Fibroblast of skin of left biceps (primary cell): Measurements from ENCODE around the gene ERCC6.

Source experiments
- DNase-seq, 2 experiments: peaks; one replicate each; pipeline ENCODE4 v3.0.0-alpha.2; 2013; ENCODE audit warnings: low read depth in 2 of 2

The ERCC6 gene

DNA sequence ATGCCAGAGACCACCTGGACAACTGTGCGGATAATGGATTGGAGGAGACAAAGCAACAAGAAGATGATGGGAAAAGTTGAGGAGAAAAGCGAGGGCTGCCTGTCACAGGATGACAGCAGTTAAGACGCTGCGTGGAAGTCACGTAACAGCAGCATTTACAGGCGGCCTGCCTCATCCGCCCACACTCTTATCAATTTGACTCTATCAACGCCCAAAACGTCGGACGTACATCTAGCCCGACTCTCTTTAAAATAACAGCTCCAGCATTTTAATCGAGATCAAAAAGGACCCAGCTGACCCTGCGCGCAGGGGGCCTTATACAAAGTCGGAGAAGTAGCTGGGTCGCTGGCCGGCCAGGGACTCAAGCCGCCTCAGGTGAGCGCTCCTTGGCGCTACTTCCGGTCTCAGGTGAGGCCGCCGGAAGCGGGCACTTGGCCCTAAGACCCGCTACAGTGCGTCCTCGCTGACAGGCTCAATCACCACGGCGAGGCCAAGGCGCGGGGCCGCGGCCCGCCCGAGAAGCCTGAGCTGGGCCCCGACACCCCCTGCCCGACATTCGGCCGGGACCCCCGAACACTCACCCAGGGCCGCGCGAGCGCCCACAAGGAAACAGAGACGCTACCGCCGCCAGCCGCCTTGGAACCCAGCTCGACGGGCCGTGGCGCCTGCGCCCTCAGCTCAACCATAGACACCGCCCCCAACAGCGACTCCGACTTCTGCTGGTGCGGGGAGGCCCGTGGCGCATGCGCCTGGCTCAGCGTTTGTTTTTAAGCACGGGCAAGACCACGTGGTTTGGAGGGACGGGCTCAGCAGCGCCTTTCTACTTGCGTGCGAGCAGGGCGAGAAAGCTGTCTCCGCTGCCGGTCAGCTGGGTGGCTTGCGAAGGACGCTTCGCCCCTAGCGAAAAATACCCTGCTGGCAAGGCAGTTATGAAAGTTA lies at the start of gene ERCC6:
TSS of gene ERCC6 (minus strand) at position 741 of the 939 bp plus-strand sequence.
- peak; percentile 90 for DNase-seq

DNA sequence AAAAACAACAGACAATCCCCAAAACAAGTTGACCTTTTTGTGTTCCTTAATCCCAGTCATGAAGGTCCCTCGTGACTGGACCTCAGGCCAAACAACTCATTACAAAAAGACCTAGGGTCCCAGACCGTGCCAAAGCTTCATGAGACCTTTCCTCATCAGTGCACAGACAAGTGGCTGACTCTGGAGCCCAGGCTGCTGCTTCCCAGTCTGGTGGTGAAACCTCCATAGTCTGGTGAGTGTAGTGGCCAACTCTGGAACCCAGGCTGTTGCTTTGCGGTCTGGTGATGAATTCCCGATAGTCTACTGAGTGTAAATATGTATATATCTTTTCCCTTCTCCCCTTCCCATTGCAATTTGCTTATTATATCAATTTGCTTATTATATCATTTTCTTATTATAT lies 49.1 kb upstream of the ERCC6 start:
- DNase-seq: no peak

DNA sequence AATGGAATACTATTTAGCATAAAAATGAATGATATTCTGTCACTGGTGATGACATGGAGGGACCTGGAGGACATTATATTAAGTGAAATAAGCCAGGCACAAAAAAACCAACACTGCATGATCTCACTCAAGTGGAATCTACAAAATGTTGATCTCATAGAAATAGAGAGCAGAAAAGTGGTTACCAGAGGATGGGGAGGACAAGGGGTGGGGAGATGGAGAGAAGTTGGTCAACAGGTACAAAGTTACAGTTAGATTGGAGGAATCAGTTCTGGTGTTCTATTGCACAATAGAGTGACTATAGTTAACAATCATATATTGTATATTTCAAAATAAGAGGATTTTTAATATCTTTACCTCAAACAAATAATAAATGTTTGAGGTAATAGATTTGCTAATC lies 46.5 kb upstream of the ERCC6 start:
- no peak for DNase-seq

DNA sequence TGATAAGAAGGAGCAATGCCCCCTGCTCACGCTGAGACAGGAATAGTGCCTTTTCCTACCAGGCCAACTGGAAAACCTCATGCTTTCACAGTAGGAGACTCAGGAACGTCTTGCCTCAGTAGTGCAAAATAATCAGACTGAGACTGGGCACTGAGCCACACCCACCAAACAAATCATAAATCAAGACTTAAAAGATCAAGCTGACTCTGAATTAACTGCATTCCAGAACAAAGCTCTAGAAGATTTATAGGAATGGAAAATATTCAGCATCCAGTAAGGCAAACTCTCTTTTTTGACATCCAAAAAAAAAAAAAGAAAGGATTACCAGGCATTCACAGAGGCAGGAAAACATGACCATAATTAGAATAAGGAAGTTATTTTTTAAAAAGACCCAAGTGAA lies 40.7 kb upstream of the ERCC6 start:
- DNase-seq: peak in 1 of 2 experiments; percentile 3

DNA sequence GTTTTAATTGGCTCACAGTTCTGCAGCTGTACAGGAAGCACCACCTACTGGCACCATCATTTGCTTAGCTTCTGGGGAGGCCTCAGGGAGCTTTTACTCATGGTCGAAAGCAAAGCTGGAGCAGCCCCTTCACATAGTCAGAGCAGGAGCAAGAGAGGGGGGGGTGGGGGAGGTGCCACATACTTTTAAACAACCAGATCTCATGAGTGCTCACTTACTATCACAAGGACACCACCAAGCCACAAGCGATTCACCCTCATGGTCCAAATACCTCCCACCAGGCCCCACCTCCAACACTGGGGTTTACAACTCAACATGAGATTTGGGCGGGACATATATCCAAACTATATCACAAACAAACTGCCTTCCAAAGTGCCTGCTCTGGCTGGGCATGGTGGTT lies 39.5 kb upstream of the ERCC6 start:
- no peak for DNase-seq

GRCh38 chr10:49577182-49577925 lies 38.4 kb upstream of the ERCC6 start:
- no peak for DNase-seq

DNA sequence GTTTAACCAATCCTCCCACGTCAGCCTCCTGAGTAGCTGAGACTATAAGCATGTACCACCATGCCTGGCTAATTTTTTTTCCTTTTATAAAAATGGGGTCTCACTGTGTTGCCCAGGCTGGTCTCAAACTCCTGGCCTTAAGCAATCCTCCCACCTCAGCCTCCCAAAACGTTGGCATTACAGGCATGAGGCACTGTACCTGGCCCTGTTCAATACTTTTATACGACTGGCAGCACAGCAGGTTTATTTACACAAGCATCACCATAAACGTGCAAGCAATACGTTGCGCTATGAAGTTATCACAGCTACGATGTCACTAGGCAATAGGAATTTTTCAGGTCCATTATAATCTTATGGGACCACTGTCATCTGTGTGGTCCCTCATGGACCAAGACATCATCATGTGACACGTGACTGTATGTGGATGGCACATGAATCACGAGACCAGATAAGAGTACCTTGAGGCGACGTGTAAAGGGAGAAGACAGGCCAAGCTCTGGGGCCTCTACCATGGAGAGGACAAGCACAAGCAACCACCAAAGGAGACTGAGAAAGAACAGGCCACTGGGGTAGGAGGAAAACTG lies 36.7 kb upstream of the ERCC6 start:
- DNase-seq: no peak

DNA sequence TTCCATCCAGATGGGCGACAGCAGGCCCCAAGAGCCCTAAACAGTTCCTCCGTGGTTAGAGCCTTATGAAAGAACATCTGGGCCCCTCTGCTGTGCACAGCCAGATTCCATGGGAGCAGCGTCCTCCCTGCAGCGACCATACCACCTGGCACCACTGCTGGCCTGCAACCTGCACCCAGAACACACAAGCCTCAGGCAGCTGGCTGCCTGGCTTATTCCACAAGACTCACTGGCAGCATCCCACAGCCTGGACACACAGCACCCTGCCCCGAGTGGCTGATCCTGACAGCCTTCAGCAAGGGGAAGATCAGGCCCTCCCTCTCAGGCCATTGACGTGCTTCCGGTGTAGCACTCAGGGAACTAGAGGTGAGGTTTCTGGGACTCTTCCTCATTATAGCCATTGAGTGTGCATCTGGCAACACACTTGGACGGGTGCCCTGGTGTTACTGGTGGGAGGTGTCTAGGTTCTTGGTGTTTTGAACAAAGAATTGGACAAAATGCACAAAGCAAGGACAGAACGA lies 33.7 kb upstream of the ERCC6 start:
- no peak for DNase-seq

DNA sequence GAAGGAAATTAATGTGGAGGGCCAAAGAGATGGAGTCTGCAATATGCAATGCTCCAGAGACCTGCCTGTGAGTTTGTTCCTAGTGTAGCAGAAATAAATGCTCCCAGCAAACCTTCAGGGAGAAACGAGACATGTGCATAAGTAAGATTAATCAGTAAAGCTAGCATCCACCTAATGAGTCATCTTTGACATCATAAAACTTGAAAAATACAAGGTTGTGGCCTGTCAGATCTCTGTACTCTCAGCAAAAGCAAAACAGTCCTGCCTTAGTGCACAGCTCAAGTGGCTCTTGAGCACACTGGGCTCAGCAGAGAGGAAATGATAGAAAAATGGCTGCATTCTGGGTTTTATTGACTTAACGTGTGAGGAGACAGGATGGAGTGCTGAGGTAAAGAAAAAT lies 32.5 kb upstream of the ERCC6 start:
- no peak for DNase-seq

DNA sequence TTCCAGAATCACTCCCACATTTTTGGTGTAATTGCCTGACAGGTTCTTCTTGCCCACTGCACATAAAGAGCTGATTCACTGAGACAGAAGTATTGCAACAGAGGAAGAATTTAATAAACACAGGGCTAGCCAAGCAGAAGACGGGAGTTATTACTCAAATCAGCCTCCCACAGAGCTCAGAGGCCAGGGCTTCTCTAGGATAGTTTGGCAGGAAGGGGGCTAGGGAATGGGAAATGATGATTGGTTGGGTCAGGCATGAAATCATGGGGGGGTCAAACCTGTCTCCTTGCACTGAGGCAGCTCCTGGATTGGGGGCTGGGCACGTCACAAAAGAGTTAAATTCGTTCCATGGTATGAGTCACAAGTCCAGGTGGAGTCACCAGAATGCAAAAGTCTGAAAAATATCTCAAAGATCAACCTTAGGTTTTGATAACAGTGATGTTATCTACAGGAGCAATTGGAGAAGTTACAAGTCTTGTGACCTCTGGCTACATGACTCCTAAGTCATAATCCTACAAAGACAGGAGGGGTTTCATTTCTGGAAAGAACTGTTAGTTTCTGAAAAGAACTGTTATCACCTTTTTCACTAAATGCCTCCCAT lies 30.2 kb upstream of the ERCC6 start:
- DNase-seq: no peak

GRCh38 chr10:49568235-49568634 lies 29.3 kb upstream of the ERCC6 start:
- no peak for DNase-seq

DNA sequence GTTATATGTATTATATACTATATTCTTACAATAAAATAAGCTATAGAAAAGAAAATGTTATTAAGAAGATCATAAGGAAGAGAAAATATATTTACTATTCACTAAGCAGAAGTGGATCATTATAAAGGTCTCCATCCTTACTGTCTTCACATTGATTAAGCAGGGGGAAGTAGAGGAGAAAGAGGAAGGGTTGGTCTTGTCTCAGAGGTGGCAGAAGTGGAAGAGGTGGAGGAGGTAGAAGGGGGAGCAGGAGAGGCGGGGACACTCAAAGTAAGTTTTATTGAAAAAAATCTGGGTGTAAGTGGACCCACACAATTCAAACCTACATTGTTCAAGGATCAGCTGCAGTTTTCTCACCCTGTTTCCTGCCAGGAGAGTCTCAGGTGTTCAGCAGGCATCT lies 28.9 kb upstream of the ERCC6 start:
- no peak for DNase-seq

GRCh38 chr10:49564461-49565009 lies 25.6 kb upstream of the ERCC6 start:
- DNase-seq: no peak

DNA sequence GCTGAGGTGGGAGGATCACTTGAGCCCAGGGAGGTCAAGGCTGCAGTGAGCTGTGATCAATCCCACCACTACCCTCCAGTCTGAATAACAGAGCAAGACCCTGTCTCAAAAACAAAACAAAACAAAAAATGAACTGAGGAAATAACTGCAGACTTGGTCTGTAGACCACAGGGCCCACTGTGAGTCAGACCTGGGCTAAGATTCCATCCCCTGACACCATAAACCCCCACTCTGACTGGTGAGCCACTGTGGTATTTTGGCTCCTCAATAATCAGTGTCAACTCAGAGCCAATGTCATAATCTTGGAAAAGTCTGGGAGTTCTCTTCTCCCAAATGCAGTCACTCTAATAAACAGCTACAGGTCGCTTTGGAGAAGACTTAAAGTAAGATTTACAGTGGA lies 24.0 kb upstream of the ERCC6 start:
- no peak for DNase-seq

- DNase-seq: no peak
Observed at GRCh38 chr10:49560526-49560925, 21.6 kb upstream of the ERCC6 start.

DNA sequence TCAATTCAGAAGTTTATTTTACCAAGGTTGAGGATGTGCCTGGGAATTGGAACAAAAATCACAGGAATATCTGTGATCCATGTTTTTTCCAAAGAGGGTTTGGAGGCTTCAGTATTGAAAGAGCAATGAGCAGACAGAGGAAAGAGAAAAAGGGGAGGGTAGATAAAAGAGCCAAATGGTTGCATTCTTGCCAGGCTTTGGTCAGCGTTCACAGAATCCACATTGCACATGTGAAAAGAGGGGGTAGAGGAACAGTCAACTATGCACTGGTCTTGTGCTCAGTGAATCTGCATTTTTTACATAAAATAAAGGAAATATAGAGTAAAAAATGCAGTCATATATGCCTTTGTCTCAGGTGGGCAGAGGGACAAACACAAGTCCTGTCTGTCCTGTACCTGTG lies 20.6 kb upstream of the ERCC6 start:
- no peak for DNase-seq

- no peak for DNase-seq
Observed at GRCh38 chr10:49558190-49558589, 19.3 kb upstream of the ERCC6 start.

DNA sequence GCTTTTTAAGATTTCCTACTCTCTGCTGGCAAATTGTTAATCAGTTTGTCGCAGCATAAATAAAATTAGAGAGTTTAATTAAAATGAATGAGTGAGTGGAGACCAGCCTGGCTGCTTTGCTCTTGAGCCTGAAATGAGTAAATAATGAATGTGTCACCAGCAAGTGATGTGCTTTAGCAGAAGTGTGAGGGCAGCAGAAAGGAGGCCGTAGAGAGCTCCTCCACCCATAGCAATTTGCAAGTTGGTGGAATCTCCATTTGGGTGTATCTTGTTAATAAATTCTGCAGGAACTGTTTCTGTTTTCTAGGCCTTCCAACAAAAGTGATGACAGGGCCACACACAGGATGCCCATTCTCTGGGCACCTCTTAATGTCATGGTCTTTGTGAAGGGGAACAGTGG lies 18.8 kb upstream of the ERCC6 start:
- DNase-seq: no peak

DNA sequence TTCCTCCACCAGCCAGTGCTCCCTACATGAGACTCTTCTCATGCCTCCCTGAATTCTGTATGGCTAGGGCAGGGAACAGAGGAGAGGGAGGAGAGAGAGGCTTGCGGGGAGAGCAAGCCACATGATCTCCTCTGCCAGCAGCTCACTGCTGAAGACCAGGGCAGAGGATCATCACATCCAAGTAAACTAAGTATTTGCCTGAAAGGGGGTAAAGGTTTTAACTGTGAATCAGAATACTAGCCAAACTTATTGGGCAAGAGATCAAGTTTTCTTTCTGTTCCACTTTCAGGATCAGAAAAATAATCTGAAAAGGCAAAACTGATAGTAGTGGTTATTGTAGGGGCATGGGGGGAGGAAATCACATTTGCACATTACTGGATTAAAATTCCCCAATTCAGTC lies 17.8 kb upstream of the ERCC6 start:
- no peak for DNase-seq

- DNase-seq: no peak
Observed at GRCh38 chr10:49552277-49552676, 13.4 kb upstream of the ERCC6 start.

GRCh38 chr10:49550563-49550962 lies 11.6 kb upstream of the ERCC6 start:
- no peak for DNase-seq
